PC-3 (cell line): ENCODE results near the gene RASL10A. TPM values are rescaled to one million over a fixed set of nuclear protein-coding genes. Genes with fewer than 3 reads are reported as not detected.

Experiments used
- ATAC-seq: fragments of 200-7000 bp; cut with Tn5 transposase; 2 replicates; pipeline ENCODE4 v1.9.1; 2020; ENCODE audit warnings: mild to moderate bottlenecking, moderate library complexity
- BruUV-seq: library from RNA; stranded (reverse); fragments of 400-500 nt; replicated peaks from 2 replicates; lab custom pipeline; 2021; lab: Mats Ljungman, UMichigan
- CTCF ChIA-PET: fragments of 300-600 bp; sonication (Branson Sonifier 250); formaldehyde crosslinking; loops from one replicate; lab custom pipeline; 2022; ENCODE audit warnings: antibody characterized with exemption; lab: Charles Lee
- POLR2A ChIA-PET: fragments of 300-600 bp; sonication (Branson Sonifier 250); formaldehyde crosslinking; loops from one replicate; lab custom pipeline; 2022; ENCODE audit warnings: antibody characterized with exemption; ENCODE audit not compliant: unreplicated experiment; lab: Charles Lee
- DNase-seq: peaks from one replicate; pipeline ENCODE4 v3.0.0-alpha.2; 2015
- H2AFZ ChIP-seq: fragments of 300-600 bp; sonication (generic); 2 replicates; pipeline ENCODE4 v1.6.0; 2016; ENCODE audit warnings: antibody characterized with exemption, low read length
- H3F3A ChIP-seq: fragments of 300-600 bp; sonication (generic); one replicate; pipeline ENCODE4 v1.6.0; 2017; ENCODE audit warnings: antibody characterized with exemption, low read length, control low read depth, mild to moderate bottlenecking; ENCODE audit not compliant: unreplicated experiment
- H3K27ac ChIP-seq: fragments of 300-600 bp; sonication (generic); 2 replicates; pipeline ENCODE4 v1.5.1; 2016; ENCODE audit warnings: mild to moderate bottlenecking, low read length
- H3K27me3 ChIP-seq: fragments of 300-600 bp; sonication (generic); 2 replicates; pipeline ENCODE4 v1.6.1; 2016; ENCODE audit warnings: low read length, mixed read lengths
- H3K36me3 ChIP-seq: fragments of 300-600 bp; sonication (generic); 2 replicates; pipeline ENCODE4 v1.6.1; 2016; ENCODE audit warnings: low read depth, mixed run types, low read length, mixed read lengths
- H3K4me1 ChIP-seq: fragments of 300-600 bp; sonication (generic); 2 replicates; pipeline ENCODE4 v1.5.1; 2016; ENCODE audit warnings: low read length; ENCODE audit not compliant: insufficient read depth
- H3K4me2 ChIP-seq: fragments of 300-600 bp; sonication (generic); 2 replicates; pipeline ENCODE4 v1.6.0; 2016; ENCODE audit warnings: low read length
- H3K4me3 ChIP-seq: fragments of 300-600 bp; sonication (generic); 2 replicates; pipeline ENCODE4 v1.5.1; 2016; ENCODE audit warnings: mild to moderate bottlenecking, low read length, mixed read lengths
- H3K79me2 ChIP-seq: fragments of 300-600 bp; sonication (generic); 2 replicates; pipeline ENCODE4 v1.6.1; 2017; ENCODE audit warnings: low read length, mixed read lengths
- H3K9ac ChIP-seq: fragments of 300-600 bp; sonication (generic); 2 replicates; pipeline ENCODE4 v1.6.0; 2016; ENCODE audit warnings: mild to moderate bottlenecking, low read length
- H3K9me2 ChIP-seq: fragments of 300-600 bp; sonication (generic); replicated peaks from 2 replicates; pipeline ENCODE4 v1.6.1; 2016; ENCODE audit warnings: mixed run types, low read length, mixed read lengths
- H3K9me3 ChIP-seq: fragments of 300-600 bp; sonication (generic); 2 replicates; pipeline ENCODE4 v1.6.1; 2016; ENCODE audit warnings: low read length, mixed read lengths
- H4K20me1 ChIP-seq: fragments of 300-600 bp; sonication (generic); 2 replicates; pipeline ENCODE4 v1.6.1; 2016; ENCODE audit warnings: low read length, mixed read lengths
- EZH2 ChIP-seq: fragments of 300-600 bp; sonication (generic); IDR thresholded peaks from one replicate; pipeline ENCODE4 v1.6.1; 2017; ENCODE audit warnings: antibody characterized with exemption, mild to moderate bottlenecking, low read length; ENCODE audit not compliant: unreplicated experiment
- EZH2phosphoT487 ChIP-seq: fragments of 300-600 bp; sonication (generic); IDR thresholded peaks from 2 replicates; pipeline ENCODE4 v1.6.1; 2018; ENCODE audit warnings: mild to moderate bottlenecking, antibody characterized with exemption, low read length, borderline replicate concordance
- intact Hi-C: fragments of 100-400 bp; cut with micrococcal nuclease; formaldehyde crosslinking; loops from 2 replicates; pipeline ENCODE4 v1.9.0; 2023
- total RNA-seq: library from RNA; depleted of rRNA; stranded (reverse); fragments of >200 nt; gene quantifications from 2 replicates; pipeline ENCODE4 v1.2.3, GENCODE V29; 2014
- TF ChIP-seq, protein P1 (sequence below): fragments of 300-600 bp; sonication (generic); conservative IDR thresholded peaks from 2 replicates; pipeline ENCODE4 v1.5.1; 2017; ENCODE audit warnings: antibody characterized with exemption, low read depth, mild to moderate bottlenecking, low read length

RASL10A gene
- total RNA-seq, 1 experiment from 2014 or later, result not detected

DNA sequence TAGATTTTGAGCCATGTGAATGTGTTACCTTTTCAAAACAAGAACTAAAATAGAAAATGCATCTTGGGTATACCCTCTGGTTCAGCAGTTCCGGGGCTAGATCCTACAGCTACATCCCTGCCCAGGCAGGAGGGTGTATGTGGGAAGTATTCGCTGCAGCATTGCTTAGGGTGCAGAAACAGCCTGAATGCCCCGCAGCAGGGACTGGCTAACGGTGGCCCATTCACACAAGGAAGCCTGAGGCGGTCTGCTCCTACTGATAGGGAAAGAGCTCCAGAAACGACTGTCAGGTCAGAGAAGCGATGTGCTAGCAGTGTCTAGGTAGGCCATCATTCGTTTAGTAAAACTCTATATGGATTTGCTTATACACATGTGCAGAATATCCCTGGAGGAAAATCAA, 9.9 kb upstream of the RASL10A start:
- CTCF ChIA-PET, result no interaction called here
- H3K4me1 ChIP-seq, result no peaks in the 10 kb centered on the region
- BruUV-seq, result no TSS peak
- no peaks in the 10 kb centered on the region for H4K20me1 ChIP-seq
- TF ChIP-seq, protein P1, sequence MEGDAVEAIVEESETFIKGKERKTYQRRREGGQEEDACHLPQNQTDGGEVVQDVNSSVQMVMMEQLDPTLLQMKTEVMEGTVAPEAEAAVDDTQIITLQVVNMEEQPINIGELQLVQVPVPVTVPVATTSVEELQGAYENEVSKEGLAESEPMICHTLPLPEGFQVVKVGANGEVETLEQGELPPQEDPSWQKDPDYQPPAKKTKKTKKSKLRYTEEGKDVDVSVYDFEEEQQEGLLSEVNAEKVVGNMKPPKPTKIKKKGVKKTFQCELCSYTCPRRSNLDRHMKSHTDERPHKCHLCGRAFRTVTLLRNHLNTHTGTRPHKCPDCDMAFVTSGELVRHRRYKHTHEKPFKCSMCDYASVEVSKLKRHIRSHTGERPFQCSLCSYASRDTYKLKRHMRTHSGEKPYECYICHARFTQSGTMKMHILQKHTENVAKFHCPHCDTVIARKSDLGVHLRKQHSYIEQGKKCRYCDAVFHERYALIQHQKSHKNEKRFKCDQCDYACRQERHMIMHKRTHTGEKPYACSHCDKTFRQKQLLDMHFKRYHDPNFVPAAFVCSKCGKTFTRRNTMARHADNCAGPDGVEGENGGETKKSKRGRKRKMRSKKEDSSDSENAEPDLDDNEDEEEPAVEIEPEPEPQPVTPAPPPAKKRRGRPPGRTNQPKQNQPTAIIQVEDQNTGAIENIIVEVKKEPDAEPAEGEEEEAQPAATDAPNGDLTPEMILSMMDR, result no peak
- TF ChIP-seq EZH2phosphoT487 (no peak), EZH2 (no peak)
- DNase-seq, result no peak
- H3K27me3 ChIP-seq, result no peaks in the 10 kb centered on the region
- no peak for ATAC-seq
- H3K36me3 ChIP-seq, result no peaks in the 10 kb centered on the region
- H3K4me3 ChIP-seq, result no peak overlapping the region
- H3K9me3 ChIP-seq, result no peaks in the 10 kb centered on the region
- no peaks in the 10 kb centered on the region for H3K79me2 ChIP-seq
- no peak overlapping the region for H3K27ac ChIP-seq
- H3K9ac ChIP-seq, result no peak overlapping the region
- POLR2A ChIA-PET, result no interaction called here
- no peak overlapping the region for H2AFZ ChIP-seq
- no peak overlapping the region for H3K4me2 ChIP-seq
- no peaks in the 10 kb centered on the region for H3F3A ChIP-seq
- H3K9me2 ChIP-seq, result no peaks in the 10 kb centered on the region
- intact Hi-C loops, result no loop called here

DNA sequence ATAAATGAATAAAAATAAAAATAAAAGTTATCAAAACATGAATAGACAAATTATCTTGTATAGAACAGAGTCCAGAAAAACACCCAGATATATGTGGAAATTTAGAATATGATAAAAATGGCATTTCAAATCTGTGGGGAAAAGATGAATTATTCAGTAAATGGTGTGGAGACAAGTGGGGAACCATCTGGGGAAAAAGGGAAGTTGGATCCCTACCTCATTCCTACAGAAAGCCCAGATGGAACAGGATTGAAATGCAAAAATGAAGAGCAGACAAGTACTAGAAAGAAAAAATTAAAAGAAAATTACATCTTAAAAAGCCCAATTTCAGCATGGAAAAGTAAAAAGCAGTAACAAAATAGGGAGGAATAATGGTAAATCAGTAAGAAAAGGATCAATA, 8.1 kb upstream of the RASL10A start:
- intact Hi-C loops, result no loop called here
- Histone ChIP-seq H3K9ac (no peak overlapping the region), H3K4me3 (no peak overlapping the region), H3K79me2 (no peaks in the 10 kb centered on the region), H4K20me1 (no peaks in the 10 kb centered on the region), H3K36me3 (no peaks in the 10 kb centered on the region), H3K9me3 (no peaks in the 10 kb centered on the region), H3K9me2 (no peaks in the 10 kb centered on the region), H3K4me2 (no peak overlapping the region), H3K4me1 (no peaks in the 10 kb centered on the region), H3F3A (no peaks in the 10 kb centered on the region), H3K27me3 (no peaks in the 10 kb centered on the region), H3K27ac (no peak overlapping the region), H2AFZ (no peak overlapping the region)
- ChIA-PET POLR2A (no interaction called here), CTCF (no interaction called here)
- no peak for ATAC-seq
- BruUV-seq, result no TSS peak
- TF ChIP-seq, protein P1, result no peak
- no peak for DNase-seq

DNA sequence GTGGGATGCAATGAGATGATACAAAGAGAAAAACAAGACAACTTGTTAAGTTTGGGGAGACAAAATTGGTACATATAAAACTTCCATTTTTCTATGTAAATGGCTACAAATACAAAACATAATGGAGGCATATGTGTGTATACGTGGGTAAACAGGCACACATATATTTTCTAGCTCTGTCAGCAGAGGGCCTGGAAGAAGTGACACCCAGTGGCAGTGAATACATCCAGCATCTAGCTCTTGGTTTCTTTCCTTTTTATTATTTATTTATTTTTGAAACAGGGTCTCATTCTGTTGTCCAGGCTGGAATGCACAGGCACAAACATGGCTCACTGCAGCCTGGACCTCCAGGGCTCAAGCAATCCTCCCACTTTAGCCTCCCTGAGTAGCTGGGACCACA, 5.0 kb upstream of the RASL10A start:
- no peak overlapping the region for H3K4me2 ChIP-seq
- H3K27ac ChIP-seq, result no peak overlapping the region
- no peak overlapping the region for H3K9ac ChIP-seq
- no peaks in the 10 kb centered on the region for H3K9me3 ChIP-seq
- no peaks in the 10 kb centered on the region for H3K79me2 ChIP-seq
- intact Hi-C loops, result no loop called here
- no peaks in the 10 kb centered on the region for H3F3A ChIP-seq
- no peaks in the 10 kb centered on the region for H4K20me1 ChIP-seq
- H3K27me3 ChIP-seq, result no peaks in the 10 kb centered on the region
- H3K4me3 ChIP-seq, result no peak overlapping the region
- H3K4me1 ChIP-seq, result no peaks in the 10 kb centered on the region
- POLR2A ChIA-PET, result interaction anchor here (0.6 kb wide), 1 partner anchor 25 kb away, joined by 3 read pairs; no protein-coding TSS in a partner anchor
- no peak overlapping the region for H2AFZ ChIP-seq
- no TSS peak for BruUV-seq
- H3K9me2 ChIP-seq, result no peaks in the 10 kb centered on the region
- H3K36me3 ChIP-seq, result no peaks in the 10 kb centered on the region
- CTCF ChIA-PET, result interaction anchor here (0.8 to 1.0 kb wide), 3 partner anchors 18 to 381 kb away, joined by 4 to 7 read pairs (median 5); no protein-coding TSS in a partner anchor
- ATAC-seq (peak; percentile 31; the same call in 1 of the 2 replicates), DNase-seq (no peak)
- TF ChIP-seq EZH2phosphoT487 (no peak), EZH2 (no peak)
- TF ChIP-seq, protein P1, result peak; percentile 40; the same call in 1 of the 2 replicates
